ENCODE results near the gene IGSF21.

DNA sequence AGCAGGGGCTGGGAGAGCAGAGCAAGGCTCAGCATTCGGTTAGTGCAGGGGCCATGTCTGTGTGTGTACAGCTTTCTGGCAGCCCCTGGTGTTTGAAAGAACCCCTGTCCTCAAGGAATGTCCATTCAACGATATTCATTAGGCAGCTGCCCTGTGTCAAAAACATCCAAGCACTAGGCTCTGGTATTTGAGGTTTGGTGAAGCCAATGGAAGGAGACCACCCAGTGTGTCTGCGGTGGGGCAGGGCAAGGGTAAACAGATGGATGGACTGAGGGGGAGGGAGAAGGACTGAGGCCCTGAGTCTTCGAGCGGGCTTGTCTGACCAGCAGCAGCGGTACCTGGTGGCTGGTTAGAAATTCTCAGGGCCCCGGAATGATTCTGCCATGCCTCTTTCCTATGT, 217.5 kb downstream of the IGSF21 start:
- TF ChIP-seq CTCF (IDR thresholded peaks at IDR 0.05) (no peak), POLR2AphosphoS5 (IDR thresholded peaks at IDR 0.05; ENCODE audit: insufficient read depth in 1 of 2, low read depth in 1 of 2) (no peak)

Measured in vagina (tissue), 2 donors.